ENCODE measurements around the gene EFNA5. TPM values are rescaled to one million over a fixed set of nuclear protein-coding genes. Genes with fewer than 3 reads are reported as not detected.
"Not testable (repeated sequence)": the region's sequence is repeated elsewhere in the genome, so short reads cannot be mapped to it uniquely, and the experiment has no call there.

EFNA5 gene
- total RNA-seq, 2 experiments from 2014 or later = not detected

DNA sequence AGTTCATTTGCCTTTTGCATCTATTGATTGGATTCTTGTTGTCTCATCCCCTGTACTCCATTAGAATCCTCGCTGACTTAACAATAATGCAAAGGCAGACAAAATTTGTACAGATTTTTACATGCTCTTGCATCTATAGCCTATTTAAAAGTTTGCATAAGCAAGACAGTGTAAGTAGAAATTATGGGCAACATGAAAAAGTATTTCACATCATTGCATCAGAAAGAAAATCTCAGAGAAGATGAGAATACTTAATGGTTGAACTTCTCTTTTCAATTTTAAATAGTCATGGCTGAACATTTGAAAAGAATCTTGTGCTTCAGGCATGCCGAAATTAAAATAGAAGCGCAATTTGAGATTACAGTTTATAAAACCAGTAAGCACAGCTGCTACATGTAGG is 226.4 kb downstream of the EFNA5 start:
- Mint-ChIP-seq H3K27me3 (peaks cover 2% of the 10 kb centered on the region), H3K4me1 (no peaks in the 10 kb centered on the region), H3K27ac (no peak overlapping the region), H3K4me3 (no peak overlapping the region), H3K36me3 (ENCODE audit: low read depth) (no peaks in the 10 kb centered on the region), H3K9me3 (no peaks in the 10 kb centered on the region)
- POLR2A ChIA-PET = no interaction called here
- DNase-seq = no peak
- CTCF ChIA-PET = no interaction called here

DNA sequence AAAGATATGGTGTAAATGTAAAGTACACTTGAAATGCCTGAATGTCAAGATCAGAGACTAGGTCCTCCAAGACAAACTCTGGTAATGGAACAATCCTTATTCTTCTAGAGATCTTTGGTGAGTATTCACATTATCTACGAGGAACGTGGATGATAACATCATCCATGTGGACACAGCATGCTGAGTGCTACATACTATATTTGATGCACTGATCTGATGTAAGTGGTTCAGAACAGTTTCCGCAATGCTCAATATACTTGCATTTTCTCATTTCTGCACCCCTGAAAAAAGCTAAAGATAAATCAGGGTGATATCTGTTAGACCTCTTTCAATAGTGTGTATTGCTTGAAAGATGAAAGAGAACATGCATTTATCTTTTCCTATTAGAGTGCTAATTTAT is 226.8 kb downstream of the EFNA5 start:
- H3K4me3 Mint-ChIP-seq = no peak overlapping the region
- H3K4me1 Mint-ChIP-seq = no peaks in the 10 kb centered on the region
- H3K27ac Mint-ChIP-seq = no peak overlapping the region
- POLR2A ChIA-PET = no interaction called here
- no peak for DNase-seq
- H3K9me3 Mint-ChIP-seq = no peaks in the 10 kb centered on the region
- H3K36me3 Mint-ChIP-seq (ENCODE audit: low read depth) = no peaks in the 10 kb centered on the region
- peaks cover 2% of the 10 kb centered on the region for H3K27me3 Mint-ChIP-seq
- CTCF ChIA-PET = no interaction called here

DNA sequence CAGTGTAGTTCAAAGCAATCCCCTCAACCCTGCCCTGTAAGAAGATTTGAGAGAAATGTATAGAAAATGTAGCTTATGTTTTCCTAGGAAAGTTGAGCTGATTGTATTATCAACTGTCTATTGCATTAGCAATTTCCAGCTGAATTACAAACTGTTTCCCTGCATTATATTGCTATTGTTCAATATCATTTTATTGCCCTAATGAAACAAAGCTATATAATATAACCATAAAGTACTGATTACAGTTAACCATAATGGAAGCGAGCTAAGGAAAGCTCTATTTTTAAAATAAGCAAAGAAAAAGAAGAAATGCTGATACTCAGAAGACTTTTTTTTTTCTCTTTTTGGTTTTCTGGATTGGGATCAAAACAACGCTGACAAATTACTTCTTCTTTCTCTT is 228.3 kb downstream of the EFNA5 start:
- POLR2A ChIA-PET = interaction anchor here (0.5 to 0.7 kb wide), 2 partner anchors 95 to 485 kb away, joined by 3 read pairs; no protein-coding TSS in a partner anchor
- Mint-ChIP-seq H3K4me3 (no peak overlapping the region), H3K9me3 (no peaks in the 10 kb centered on the region), H3K27me3 (peaks cover 2% of the 10 kb centered on the region), H3K36me3 (ENCODE audit: low read depth) (no peaks in the 10 kb centered on the region), H3K4me1 (no peaks in the 10 kb centered on the region), H3K27ac (no peak overlapping the region)
- CTCF ChIA-PET = no interaction called here
- DNase-seq = no peak

DNA sequence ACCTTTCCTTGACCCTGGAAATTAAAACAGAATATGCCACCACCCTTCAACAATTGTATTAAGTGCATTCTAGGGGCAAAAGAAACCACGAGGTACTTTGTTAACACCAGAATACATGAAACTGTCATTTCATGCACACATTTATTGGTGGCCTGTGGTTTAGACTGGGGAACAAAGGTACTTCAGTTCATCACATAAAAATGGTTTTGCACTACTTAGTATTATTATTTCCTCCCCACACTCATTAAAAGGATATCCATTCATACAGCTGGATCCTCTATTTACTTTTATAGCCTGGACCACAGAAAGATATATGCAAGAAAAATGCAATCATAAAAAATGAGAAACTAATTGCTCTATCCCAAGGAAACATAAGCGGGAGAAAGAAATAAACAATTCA is 230.9 kb downstream of the EFNA5 start:
- ChIA-PET POLR2A (no interaction called here), CTCF (no interaction called here)
- no peak overlapping the region for H3K27ac Mint-ChIP-seq
- H3K27me3 Mint-ChIP-seq = peaks cover 2% of the 10 kb centered on the region
- no peaks in the 10 kb centered on the region for H3K9me3 Mint-ChIP-seq
- H3K4me1 Mint-ChIP-seq = no peaks in the 10 kb centered on the region
- H3K4me3 Mint-ChIP-seq = no peak overlapping the region
- H3K36me3 Mint-ChIP-seq (ENCODE audit: low read depth) = no peaks in the 10 kb centered on the region
- DNase-seq = no peak

DNA sequence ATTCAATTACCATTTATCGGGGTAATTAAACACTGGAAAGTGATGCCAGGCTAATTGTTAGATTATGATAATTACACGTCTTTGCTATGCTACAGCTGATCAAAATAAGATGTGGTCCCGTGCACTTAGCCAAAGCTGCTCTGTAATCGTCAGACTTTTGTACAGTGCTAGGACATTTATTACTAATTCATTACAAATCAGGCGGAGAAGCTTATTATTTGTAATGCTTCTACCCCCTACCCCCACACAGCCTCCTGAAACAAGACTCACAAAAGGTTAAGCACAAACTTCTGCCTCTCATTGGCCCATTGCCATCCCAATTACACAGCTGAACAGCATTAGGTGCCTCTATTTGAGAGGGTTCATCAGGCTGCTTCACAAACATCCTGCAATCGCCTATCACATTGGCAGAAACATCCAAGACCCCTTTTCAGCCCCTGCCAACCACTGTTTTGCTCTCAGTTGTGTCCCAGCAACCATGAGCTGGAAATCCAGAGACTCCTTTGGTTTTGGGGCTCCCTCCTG is 232.7 kb downstream of the EFNA5 start:
- no peak for DNase-seq
- Mint-ChIP-seq H3K27ac (no peak overlapping the region), H3K4me1 (no peaks in the 10 kb centered on the region), H3K36me3 (ENCODE audit: low read depth) (no peaks in the 10 kb centered on the region), H3K27me3 (no peaks in the 10 kb centered on the region), H3K4me3 (no peak overlapping the region), H3K9me3 (no peaks in the 10 kb centered on the region)
- POLR2A ChIA-PET = no interaction called here
- CTCF ChIA-PET = interaction anchor here (1.4 kb wide), 1 partner anchor 134 kb away, joined by 4 read pairs; no protein-coding TSS in a partner anchor

DNA sequence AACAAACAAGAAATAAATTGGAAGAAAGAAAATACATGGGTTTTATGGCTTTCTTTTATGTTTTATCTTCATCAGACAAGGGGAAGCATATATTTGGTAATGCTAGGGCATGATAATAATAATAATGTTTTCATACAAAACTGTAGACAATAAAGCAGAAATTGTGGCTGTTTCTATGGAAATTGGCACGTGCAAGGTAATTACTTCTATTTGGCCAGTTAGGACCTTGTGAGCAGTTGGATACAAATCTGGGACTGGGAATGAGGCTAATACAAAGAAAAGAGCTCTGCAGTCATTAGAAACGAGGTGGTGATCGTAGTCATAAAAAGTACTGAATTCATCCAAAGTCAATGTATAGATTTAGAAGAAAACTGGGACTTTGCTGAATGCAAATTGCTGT is 233.6 kb downstream of the EFNA5 start:
- no peak for DNase-seq
- no peaks in the 10 kb centered on the region for H3K9me3 Mint-ChIP-seq
- H3K4me1 Mint-ChIP-seq = no peaks in the 10 kb centered on the region
- ChIA-PET POLR2A (no interaction called here), CTCF (interaction anchor here (1.4 kb wide), 1 partner anchor 135 kb away, joined by 4 read pairs; no protein-coding TSS in a partner anchor)
- H3K4me3 Mint-ChIP-seq = no peak overlapping the region
- no peaks in the 10 kb centered on the region for H3K36me3 Mint-ChIP-seq (ENCODE audit: low read depth)
- peaks cover 1% of the 10 kb centered on the region for H3K27me3 Mint-ChIP-seq
- H3K27ac Mint-ChIP-seq = no peak overlapping the region

DNA sequence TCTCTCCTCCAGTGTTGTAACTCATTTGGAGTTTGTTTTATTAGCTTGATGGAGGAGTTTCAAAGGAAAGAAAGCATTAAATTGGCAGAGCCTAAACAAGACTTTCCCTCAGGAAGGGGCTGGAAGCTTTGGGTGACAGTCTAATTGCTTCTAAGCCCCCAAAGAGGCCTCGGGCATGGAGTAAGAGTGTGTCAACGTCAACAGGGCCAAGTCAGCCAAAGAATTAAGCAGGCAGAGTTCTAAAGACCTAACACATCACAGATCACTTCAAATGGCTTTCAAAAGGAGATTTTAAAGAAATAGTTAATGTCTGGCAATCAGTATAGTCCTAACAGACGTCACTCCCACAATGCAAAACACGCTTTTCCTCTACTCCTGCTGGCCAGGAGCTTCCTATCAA is 234.5 kb downstream of the EFNA5 start:
- Mint-ChIP-seq H3K27ac (no peak overlapping the region), H3K4me3 (no peak overlapping the region), H3K9me3 (no peaks in the 10 kb centered on the region), H3K27me3 (peaks cover 1% of the 10 kb centered on the region), H3K36me3 (ENCODE audit: low read depth) (no peaks in the 10 kb centered on the region), H3K4me1 (no peaks in the 10 kb centered on the region)
- ChIA-PET CTCF (no interaction called here), POLR2A (no interaction called here)
- DNase-seq = no peak

DNA sequence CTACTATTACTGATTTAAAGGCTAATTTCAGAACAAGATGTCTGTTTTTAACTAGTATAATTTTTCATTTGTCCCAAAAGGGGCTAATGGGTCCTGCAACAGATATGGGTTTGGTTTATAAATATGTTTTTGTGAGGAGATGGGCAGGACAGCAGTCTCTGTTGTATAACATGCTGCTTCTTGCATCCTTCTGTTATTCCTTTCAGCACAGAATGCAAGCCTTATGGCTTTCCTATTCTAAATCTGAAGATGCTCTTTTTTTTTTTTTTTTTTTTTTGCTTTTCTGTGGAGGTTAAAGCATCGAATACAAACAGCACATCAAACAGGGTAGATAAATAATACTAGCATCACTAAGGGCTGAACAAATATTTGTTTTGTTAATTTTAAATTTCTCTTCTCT is 235.7 kb downstream of the EFNA5 start:
- ChIA-PET POLR2A (no interaction called here), CTCF (no interaction called here)
- Mint-ChIP-seq H3K27ac (no peak overlapping the region), H3K36me3 (ENCODE audit: low read depth) (no peaks in the 10 kb centered on the region), H3K4me3 (no peak overlapping the region), H3K4me1 (no peaks in the 10 kb centered on the region), H3K9me3 (no peaks in the 10 kb centered on the region), H3K27me3 (peaks cover 1% of the 10 kb centered on the region)
- no peak for DNase-seq

DNA sequence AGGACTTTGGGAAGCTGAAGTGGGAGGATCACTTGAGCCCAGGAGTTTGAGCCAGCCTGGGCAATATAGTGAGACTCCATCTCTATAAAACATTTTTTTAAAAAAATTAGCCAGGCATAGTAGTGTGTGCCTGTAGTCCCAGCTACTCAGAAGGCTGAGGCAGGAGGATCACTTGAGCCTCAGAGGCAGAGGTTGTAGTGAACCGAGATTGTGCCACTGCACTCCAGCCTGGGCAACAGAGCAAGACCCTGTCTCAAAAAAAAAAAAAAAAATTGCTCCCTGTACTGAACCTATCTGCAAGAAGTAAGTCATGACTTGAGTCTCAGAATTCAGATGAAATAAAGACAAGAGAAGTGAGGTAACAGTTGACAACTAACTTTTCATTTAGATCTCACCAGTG is 237.1 kb downstream of the EFNA5 start:
- CTCF ChIA-PET = interaction anchor here (1.2 kb wide), 1 partner anchor 24 kb away, joined by 3 read pairs; no protein-coding TSS in a partner anchor
- not testable (repeated sequence) for H3K4me1 Mint-ChIP-seq

DNA sequence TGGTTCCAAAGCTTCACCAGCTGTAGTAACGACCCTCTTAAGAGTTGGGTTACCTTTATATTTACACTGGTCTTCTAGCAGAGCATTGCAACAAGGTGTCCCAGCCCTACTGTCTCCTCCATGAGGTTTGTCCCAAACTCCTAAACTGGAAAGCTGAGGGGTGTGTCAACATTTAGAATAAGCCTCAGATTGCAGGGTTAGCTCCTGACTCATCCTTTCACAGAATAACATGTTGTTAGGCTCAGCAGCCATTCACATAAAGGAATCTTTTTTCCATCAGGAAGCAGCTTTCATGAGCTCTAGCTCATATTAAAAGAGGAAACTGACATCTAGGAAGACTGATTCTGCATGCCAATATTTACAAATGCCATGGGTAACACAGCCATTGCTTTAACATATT is 238.7 kb downstream of the EFNA5 start:
- ChIA-PET CTCF (no interaction called here), POLR2A (no interaction called here)
- no peaks in the 10 kb centered on the region for H3K4me1 Mint-ChIP-seq
- H3K27ac Mint-ChIP-seq = no peak overlapping the region
- H3K36me3 Mint-ChIP-seq (ENCODE audit: low read depth) = no peaks in the 10 kb centered on the region
- H3K27me3 Mint-ChIP-seq = peaks cover 1% of the 10 kb centered on the region
- H3K9me3 Mint-ChIP-seq = no peaks in the 10 kb centered on the region
- no peak for DNase-seq
- no peak overlapping the region for H3K4me3 Mint-ChIP-seq

More for the DNA sequence above, 237.1 kb downstream of the EFNA5 start:
- H3K27me3 Mint-ChIP-seq; H3K27ac Mint-ChIP-seq; DNase-seq; POLR2A ChIA-PET; H3K9me3 Mint-ChIP-seq; H3K36me3 Mint-ChIP-seq (ENCODE audit: low read depth); H3K4me3 Mint-ChIP-seq: not testable (repeated sequence)

DNA sequence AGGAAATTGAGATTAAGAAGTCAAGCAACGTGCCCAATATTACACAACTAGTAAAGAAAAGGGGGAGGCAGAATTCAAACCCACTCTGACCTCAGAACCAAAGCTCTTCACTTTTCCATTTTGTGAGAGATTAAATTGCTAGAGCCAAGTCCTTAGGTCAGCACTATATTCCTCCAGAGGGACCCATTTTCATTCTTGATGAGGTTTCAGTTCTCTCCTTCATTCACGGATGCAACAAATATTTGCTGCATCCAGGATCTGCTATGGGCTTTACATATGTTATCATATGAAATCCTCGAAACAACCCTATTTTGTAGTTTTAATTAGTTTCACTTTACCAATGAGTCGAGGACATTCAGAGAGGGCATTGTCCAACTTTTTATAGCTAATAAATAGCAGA is 239.2 kb downstream of the EFNA5 start:
- peaks cover 1% of the 10 kb centered on the region for H3K27me3 Mint-ChIP-seq
- H3K36me3 Mint-ChIP-seq (ENCODE audit: low read depth) = no peaks in the 10 kb centered on the region
- no peaks in the 10 kb centered on the region for H3K9me3 Mint-ChIP-seq
- CTCF ChIA-PET = no interaction called here
- H3K27ac Mint-ChIP-seq = no peak overlapping the region
- POLR2A ChIA-PET = no interaction called here
- H3K4me3 Mint-ChIP-seq = no peak overlapping the region
- no peak for DNase-seq
- no peaks in the 10 kb centered on the region for H3K4me1 Mint-ChIP-seq

DNA sequence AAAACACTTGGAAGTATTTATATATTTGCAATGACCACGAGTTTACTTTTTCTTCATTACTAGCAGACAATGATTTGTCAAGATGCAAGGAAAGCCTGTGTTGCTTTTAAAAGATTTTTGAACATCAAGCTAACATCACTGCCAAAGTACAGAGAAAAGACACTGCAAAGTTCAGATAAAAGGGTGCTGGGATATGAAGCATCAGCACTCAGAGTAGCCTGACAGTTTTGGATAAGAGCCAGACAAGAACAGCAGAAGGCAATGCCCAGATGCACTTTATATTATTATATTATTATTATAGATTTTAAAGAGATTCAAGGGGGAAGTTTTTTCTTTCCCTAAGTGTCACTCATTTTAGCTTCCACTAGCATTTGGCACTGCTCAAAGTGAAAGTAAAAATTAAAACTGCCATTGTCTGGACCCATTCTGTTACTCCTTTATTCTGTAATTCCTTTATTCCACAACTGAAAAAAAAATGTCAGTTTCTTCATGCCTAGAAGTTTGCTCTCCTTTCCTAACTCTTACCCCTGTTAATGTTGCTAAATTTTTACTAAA is 240.6 kb downstream of the EFNA5 start:
- Mint-ChIP-seq H3K27ac (no peak overlapping the region), H3K4me1 (no peaks in the 10 kb centered on the region)

DNA sequence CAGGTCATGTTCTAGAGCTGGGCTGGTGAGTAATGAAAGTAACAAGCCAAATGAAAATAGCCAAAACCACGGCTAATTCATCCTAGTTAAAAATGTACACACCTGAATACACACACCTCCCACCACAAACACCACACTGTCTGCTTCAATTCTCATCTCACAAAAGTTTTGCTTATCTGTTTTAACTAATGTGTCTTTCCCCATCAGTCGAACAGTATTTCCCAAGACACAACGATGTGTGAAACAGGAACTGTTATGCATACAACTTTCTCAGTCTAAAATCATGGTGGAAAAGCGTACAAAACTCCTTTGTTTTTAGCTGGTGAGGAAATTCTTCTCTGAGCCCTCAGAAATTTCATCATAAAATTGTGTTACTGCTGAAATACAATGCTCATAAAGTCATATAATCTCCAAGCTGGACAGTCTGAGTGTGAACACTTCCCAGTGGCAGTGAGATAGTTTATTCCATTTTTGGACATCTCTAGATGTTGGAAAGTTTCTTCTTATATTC is 242.4 kb downstream of the EFNA5 start:
- H3K36me3 Mint-ChIP-seq (ENCODE audit: low read depth) = no peaks in the 10 kb centered on the region
- ChIA-PET CTCF (no interaction called here), POLR2A (no interaction called here)
- DNase-seq = no peak
- no peaks in the 10 kb centered on the region for H3K4me1 Mint-ChIP-seq
- H3K9me3 Mint-ChIP-seq = no peaks in the 10 kb centered on the region
- H3K27me3 Mint-ChIP-seq = peaks cover 1% of the 10 kb centered on the region
- H3K27ac Mint-ChIP-seq = no peak overlapping the region
- H3K4me3 Mint-ChIP-seq = no peak overlapping the region

More for the DNA sequence above, 240.6 kb downstream of the EFNA5 start:
- Mint-ChIP-seq H3K9me3 (no peaks in the 10 kb centered on the region), H3K36me3 (ENCODE audit: low read depth) (no peaks in the 10 kb centered on the region), H3K27me3 (peaks cover 1% of the 10 kb centered on the region), H3K4me3 (no peak overlapping the region)
- ChIA-PET POLR2A (no interaction called here), CTCF (interaction anchor here (0.7 kb wide), 3 partner anchors 7 to 231 kb away, joined by 3 to 4 read pairs (median 3); no protein-coding TSS in a partner anchor)
- DNase-seq = no peak

DNA sequence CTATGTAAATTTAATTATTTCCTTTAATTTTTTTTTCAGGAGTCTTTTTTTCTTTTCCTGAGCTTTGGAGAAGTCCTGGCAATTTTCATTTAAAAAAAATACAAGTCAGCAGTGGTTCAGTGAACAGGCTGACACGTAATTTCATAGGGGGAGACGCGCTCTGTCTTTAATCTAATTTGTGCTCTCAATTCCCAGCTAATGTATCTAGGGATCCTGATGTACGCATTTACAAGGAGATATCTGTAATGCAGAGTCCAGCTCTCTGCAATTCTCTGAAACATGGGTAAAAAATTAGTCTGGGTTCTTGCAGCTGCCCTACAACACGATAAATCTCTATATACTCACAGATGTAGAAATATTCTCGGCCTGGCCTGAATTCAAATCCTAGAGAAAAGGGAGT is 243.9 kb downstream of the EFNA5 start:
- Mint-ChIP-seq H3K9me3 (no peaks in the 10 kb centered on the region), H3K4me1 (no peaks in the 10 kb centered on the region), H3K27me3 (peaks cover 2% of the 10 kb centered on the region), H3K4me3 (no peak overlapping the region), H3K36me3 (ENCODE audit: low read depth) (no peaks in the 10 kb centered on the region), H3K27ac (no peak overlapping the region)
- POLR2A ChIA-PET = no interaction called here
- no peak for DNase-seq
- CTCF ChIA-PET = interaction anchor here (0.9 kb wide), 1 partner anchor 145 kb away, joined by 4 read pairs; no protein-coding TSS in a partner anchor
